Osteocyte (in vitro differentiated cells): ENCODE measurements around the gene LIG1. TPM values are rescaled to one million over a fixed set of nuclear protein-coding genes. Genes with fewer than 3 reads are reported as not detected.

Source experiments
- DNase-seq: peaks from one replicate; pipeline ENCODE4 v3.0.0; 2021; ENCODE audit warnings: mixed read lengths; ENCODE audit not compliant: unreplicated experiment; ENCODE audit errors: extremely low spot score
- H3K27ac Mint-ChIP-seq: one replicate; pipeline ENCODE4 v1.8.0; 2021; ENCODE audit warnings: mild to moderate bottlenecking, mixed read lengths; ENCODE audit not compliant: unreplicated experiment
- H3K27me3 Mint-ChIP-seq: one replicate; pipeline ENCODE4 v1.8.0; 2021; ENCODE audit warnings: mixed read lengths; ENCODE audit not compliant: unreplicated experiment
- H3K36me3 Mint-ChIP-seq: one replicate; pipeline ENCODE4 v1.8.0; 2021; ENCODE audit warnings: mixed read lengths; ENCODE audit not compliant: unreplicated experiment
- H3K4me1 Mint-ChIP-seq: one replicate; pipeline ENCODE4 v1.8.0; 2021; ENCODE audit warnings: mixed read lengths; ENCODE audit not compliant: unreplicated experiment
- H3K4me3 Mint-ChIP-seq: one replicate; pipeline ENCODE4 v1.8.0; 2021; ENCODE audit warnings: mild to moderate bottlenecking, moderate library complexity, mixed read lengths; ENCODE audit not compliant: unreplicated experiment
- H3K9me3 Mint-ChIP-seq: one replicate; pipeline ENCODE4 v1.8.0; 2021; ENCODE audit warnings: mixed read lengths; ENCODE audit not compliant: unreplicated experiment
- total RNA-seq: library from RNA; stranded (reverse); gene quantifications from 2 replicates; pipeline ENCODE4 v1.2.1, GENCODE V29; 2021
- TF ChIP-seq, protein P1 (sequence below): fragments of 200-600 bp; sonication (generic); IDR thresholded peaks from 2 replicates; pipeline ENCODE4 v1.5.0; 2021; ENCODE audit warnings: antibody characterized with exemption, mild to moderate bottlenecking, moderate library complexity

The LIG1 gene
- total RNA-seq, 1 donor from 2014 or later = 23.0 TPM

DNA sequence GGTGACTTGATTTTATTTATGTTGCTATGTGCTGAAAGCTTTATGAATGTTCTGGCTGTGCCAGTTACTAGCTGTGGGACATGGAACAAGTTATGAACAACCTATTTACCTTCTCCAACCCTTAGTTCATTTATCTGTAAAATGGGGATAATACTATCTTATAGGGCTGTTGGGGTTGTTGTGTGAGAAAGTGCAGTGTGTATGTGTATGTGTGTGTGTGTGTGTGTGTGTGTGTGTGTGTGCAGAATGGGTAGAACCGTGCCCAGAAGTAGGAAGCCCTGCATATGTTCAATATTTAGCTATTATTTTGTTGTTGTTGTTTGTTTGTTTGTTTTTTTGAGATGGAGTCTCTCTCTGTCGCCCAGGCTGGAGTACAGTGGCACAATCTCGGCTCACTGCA lies 20.7 kb upstream of the LIG1 start:
- peaks cover 3% of the 10 kb centered on the region for H3K36me3 Mint-ChIP-seq
- H3K27ac Mint-ChIP-seq = no peak overlapping the region
- no peak overlapping the region for H3K4me3 Mint-ChIP-seq
- H3K4me1 Mint-ChIP-seq = peaks cover 3% of the 10 kb centered on the region
- H3K9me3 Mint-ChIP-seq = peaks cover 3% of the 10 kb centered on the region
- no peaks in the 10 kb centered on the region for H3K27me3 Mint-ChIP-seq
- no peak for DNase-seq
- TF ChIP-seq, protein P1, sequence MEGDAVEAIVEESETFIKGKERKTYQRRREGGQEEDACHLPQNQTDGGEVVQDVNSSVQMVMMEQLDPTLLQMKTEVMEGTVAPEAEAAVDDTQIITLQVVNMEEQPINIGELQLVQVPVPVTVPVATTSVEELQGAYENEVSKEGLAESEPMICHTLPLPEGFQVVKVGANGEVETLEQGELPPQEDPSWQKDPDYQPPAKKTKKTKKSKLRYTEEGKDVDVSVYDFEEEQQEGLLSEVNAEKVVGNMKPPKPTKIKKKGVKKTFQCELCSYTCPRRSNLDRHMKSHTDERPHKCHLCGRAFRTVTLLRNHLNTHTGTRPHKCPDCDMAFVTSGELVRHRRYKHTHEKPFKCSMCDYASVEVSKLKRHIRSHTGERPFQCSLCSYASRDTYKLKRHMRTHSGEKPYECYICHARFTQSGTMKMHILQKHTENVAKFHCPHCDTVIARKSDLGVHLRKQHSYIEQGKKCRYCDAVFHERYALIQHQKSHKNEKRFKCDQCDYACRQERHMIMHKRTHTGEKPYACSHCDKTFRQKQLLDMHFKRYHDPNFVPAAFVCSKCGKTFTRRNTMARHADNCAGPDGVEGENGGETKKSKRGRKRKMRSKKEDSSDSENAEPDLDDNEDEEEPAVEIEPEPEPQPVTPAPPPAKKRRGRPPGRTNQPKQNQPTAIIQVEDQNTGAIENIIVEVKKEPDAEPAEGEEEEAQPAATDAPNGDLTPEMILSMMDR = no peak

DNA sequence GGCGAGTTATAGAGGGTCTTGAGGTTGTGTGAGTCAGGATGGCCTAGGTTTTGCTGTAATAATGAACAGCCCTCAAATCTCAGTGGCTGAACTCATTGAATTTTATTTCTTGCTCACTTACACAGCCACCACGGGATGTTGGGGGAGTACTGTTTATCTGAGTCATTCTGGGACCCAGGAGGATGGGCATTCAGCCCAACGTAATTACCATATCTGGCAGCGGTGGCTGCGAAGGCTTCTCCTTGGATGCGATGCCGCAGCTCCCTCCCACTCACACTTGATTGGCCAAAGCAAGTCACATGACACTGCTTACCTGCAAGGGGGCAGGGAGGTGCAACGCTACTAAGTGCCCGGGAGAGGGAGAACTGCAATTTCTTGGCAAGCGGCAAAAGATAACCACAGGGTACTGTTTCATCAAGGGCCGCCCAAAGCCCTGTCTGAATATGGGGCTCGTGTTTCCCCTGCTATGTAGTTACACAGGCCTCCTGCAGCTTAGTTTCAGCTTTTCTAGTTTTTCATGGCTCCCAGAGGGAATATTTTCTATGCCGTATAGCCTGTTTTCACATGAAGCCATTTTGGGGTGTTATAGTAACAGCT lies 20.2 kb upstream of the LIG1 start:
- no peak overlapping the region for H3K4me3 Mint-ChIP-seq
- H3K36me3 Mint-ChIP-seq = peaks cover 3% of the 10 kb centered on the region
- TF ChIP-seq, protein P1 = peak; percentile 17
- peaks cover 3% of the 10 kb centered on the region for H3K9me3 Mint-ChIP-seq
- no peak for DNase-seq
- H3K27me3 Mint-ChIP-seq = no peaks in the 10 kb centered on the region
- peaks cover 3% of the 10 kb centered on the region for H3K4me1 Mint-ChIP-seq
- H3K27ac Mint-ChIP-seq = no peak overlapping the region

DNA sequence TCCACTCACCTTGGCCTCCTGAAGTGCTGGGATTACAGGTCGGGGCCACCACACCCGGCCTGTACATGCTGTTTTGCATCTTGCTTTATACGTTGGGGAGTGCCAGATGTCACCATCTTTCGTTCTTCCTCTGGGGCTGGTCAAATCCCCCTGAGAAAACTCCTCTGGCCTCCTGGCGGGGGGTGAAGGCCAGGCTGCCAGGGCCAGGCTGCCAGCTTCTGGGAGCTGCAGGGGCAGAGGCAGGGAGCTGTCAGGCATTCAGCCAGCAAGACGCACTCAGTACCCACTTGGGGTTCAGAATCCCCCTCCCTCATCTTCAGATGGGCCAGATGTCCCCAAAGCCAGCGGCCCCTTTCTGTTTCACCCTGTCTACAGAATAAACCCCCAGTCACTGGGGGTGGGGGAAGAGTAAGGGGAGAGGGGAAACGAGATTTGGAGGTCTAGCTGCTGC lies 16.4 kb upstream of the LIG1 start:
- H3K36me3 Mint-ChIP-seq = peaks cover 7% of the 10 kb centered on the region
- H3K27me3 Mint-ChIP-seq = no peaks in the 10 kb centered on the region
- TF ChIP-seq, protein P1 = no peak
- no peak for DNase-seq
- H3K4me3 Mint-ChIP-seq = no peak overlapping the region
- peaks cover 3% of the 10 kb centered on the region for H3K4me1 Mint-ChIP-seq
- peaks cover 6% of the 10 kb centered on the region for H3K9me3 Mint-ChIP-seq
- no peak overlapping the region for H3K27ac Mint-ChIP-seq

DNA sequence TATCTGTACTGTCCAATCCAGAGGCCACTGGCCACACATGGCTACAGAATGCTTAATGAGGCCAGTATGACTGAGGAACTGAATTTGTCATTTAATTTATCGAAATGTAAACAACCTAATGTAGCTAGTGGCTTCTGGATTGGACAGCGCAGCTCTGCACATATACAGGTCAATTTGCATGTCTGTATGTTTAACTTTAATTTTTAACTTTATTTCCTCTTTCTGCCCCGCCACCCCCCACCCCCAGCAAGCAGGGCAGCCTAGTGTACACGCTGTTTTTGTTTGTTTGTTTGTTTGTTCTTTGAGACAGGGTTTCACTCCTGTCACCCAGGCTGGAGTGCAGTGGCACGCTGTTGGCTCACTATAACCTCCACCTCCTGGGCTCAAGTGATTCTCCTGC lies 15.9 kb upstream of the LIG1 start:
- DNase-seq = no peak
- Mint-ChIP-seq H3K4me1 (peaks cover 3% of the 10 kb centered on the region), H3K27ac (no peak overlapping the region), H3K27me3 (no peaks in the 10 kb centered on the region), H3K9me3 (peaks cover 12% of the 10 kb centered on the region), H3K4me3 (no peak overlapping the region), H3K36me3 (peaks cover 13% of the 10 kb centered on the region)
- TF ChIP-seq, protein P1 = no peak

DNA sequence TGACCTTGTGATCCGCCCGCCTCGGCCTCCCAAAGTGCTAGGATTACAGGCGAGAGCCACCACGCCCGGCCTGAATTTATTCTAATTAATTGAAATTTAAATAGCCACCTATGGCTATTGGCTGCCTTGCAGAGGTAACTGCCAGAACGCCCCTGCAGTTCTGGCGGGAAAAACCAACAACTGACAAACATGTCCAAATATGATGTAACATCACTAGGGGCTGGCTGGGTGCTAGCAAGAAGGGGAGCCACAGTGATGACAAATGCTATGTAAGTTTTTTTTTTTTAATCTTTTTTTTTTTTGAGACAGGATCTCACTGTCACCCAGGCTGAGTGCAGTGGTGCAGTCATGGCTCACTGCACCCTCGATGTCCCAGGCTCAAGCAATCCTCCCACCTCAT lies 13.2 kb upstream of the LIG1 start:
- Mint-ChIP-seq H3K27ac (no peak overlapping the region), H3K4me3 (no peak overlapping the region), H3K36me3 (peaks cover 21% of the 10 kb centered on the region), H3K27me3 (no peaks in the 10 kb centered on the region), H3K4me1 (no peaks in the 10 kb centered on the region), H3K9me3 (peaks cover 9% of the 10 kb centered on the region)
- no peak for DNase-seq
- TF ChIP-seq, protein P1 = no peak
